ENCODE measurements around the gene MYADML2. TPM values are rescaled to one million over a fixed set of nuclear protein-coding genes. Genes with fewer than 3 reads are reported as not detected.
A peak's percentile ranks its signal among the peaks of the same experiment; 100 is the strongest.
"Not testable (repeated sequence)": the region's sequence is repeated elsewhere in the genome, so short reads cannot be mapped to it uniquely, and the experiment has no call there.

MYADML2 gene
- total RNA-seq, 1 donor, result not detected

DNA sequence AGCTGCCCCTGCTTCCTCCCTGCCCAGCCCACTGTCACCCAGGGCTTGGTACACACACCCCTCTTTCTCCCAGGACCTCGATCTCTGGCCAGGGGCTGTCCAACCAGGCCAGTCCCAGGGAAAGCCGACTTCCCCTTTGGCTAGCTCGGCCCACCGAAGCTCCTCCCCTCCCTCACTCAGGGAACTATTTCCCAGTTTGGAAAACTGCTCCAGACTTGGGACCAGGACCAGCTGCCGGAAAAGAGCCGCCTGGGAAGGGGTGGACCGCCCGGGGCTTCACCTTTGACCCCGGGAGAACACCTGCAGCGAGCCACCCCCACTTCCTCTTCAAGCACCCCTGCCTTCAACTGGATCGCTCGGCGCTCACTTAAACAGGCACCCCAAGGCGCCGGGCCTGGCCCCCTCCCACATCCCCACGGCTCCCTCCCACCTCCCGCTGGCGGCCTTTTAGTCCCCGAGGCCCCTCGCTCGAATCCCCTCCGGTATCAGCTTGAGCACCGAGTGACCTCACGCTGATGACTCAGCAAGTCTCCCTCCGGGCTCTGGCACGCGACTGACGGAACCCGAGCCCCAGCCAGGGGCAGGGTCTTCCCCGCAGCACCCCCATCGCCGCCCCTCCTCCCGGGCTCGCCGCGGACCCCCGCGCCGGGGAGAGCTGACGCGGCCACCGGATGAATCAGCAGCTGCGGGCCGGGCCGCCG, 20.4 kb downstream of the MYADML2 start:
- peak; percentile 31 to 93 (median 88) for DNase-seq (ENCODE audit: low read depth in 2 of 3, low spot score in 2 of 3)

DNA sequence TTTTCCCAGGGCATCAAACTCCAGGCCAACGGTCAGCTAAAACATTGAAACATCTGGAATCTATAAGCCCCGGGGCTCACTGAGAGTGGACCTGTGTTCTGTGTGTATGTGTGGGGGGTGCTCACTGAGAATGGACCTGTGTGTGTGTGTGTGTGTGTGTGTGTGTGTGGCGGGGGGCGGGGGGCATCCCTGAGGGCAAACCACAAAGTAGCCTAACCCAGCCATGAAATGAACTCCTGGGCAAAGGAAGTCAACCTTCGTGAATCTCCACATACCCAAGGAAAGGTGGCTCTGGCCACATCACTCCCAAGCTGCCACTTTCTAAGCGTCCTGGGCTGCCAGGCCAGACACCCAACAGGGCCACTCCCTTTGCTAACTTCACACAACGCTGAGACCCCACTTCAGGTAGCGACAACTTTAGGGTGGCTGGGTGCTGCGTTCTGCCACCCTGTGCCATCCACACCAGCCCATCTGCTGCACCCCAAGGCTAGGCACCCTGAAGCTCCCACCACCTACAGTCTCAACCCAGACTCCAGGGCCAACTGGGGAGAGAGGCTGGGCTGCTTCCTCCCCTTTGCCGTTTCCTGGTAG, 21.1 kb downstream of the MYADML2 start:
- DNase-seq (ENCODE audit: low read depth in 2 of 3, low spot score in 2 of 3), result no peak

DNA sequence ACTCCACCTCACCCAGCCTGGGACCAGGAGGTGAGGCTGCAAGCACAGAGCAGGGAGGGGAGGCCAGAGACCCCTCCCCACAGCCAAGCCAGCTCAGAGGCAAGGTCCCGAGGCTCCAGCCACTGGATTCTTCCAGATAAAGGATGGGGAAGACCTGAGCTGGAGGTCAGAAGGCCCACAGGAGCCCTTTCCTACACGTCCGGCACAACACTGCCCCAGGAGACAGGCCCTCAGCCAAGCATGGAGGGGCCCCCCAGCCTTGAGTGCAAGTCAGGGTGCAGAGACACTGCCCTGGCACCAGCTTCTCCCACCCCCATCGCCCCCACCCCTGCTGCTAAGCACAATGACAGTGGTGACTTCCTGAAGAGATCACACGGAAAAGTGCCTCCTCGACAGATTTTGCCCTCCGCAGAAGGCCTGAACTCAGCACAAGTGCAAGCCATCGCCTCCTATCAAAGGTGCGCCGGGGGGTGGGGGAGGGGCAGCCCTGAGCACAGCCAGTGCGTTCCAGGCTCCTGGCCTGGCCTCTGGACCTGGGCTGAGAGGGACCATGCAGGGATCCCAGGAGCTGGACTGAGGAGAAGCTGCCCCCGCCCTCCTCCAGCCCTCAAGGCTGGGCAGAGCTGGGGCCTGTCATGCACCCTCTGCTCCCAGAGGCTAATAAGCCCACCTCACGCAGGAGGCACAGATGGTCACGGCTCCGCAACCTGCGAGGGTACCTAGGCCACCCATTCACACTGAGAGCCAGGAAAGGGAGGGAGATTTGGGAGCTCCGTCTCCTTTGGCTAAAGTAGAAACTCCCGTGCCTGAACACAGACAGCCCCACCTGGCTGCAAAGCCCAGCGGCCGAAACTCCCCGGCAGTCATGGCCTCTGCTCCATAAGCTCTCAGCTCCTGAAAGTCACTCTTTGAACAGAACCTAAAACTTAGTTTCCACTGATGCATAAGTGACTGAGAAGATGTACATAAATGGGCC, 22.2 kb downstream of the MYADML2 start:
- DNase-seq (ENCODE audit: low read depth in 2 of 3, low spot score in 2 of 3), result no peak

DNA sequence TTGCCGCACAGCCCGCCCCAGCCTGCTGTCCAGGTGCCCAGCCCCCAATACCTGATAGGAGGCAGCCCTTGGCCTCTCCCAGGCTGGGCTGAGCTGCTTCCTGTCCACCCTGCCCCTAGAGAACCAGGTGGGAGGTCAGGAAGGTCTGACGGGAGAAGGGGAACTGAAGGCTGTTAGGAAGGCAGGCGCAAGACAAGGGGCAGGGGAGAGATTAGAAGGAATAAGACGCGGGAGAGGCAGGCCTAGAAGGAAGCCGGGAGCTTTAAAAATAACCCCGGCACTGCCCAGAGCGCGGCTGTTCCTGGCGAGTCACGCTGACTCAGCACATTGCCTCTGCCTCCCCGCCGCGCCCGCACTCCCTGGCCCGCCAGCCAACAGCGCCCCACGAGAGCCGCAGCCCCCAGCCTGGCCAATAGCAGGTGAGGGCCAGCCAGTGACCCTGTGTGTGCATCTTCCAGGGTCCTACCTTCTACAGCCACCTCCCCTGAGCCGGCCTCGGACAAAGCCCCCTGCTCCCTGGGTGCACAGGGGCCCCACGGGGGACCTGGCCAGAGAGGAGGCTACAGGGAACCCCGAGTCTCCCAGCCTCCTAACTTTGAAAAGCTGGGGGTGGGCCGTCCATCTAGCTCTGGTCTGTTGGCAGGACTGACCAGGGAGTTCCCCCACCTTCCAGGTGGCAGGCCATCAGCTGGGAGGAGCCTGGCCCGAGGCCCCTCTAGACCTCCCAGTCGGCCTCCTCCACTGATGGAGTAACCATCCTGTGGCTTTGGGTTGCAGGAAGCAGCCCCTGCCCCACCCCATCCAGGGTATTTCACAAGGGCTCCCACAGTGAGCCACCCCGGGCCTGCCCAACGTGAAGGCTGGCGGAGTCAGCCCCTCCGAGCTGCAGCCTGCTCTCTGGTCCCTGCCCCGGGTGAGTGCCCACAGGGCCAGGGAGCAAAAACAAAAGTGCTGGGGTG, 23.5 kb downstream of the MYADML2 start:
- peak in 2 of 3 donors; percentile 83 to 86 for DNase-seq (ENCODE audit: low read depth in 2 of 3, low spot score in 2 of 3)

DNA sequence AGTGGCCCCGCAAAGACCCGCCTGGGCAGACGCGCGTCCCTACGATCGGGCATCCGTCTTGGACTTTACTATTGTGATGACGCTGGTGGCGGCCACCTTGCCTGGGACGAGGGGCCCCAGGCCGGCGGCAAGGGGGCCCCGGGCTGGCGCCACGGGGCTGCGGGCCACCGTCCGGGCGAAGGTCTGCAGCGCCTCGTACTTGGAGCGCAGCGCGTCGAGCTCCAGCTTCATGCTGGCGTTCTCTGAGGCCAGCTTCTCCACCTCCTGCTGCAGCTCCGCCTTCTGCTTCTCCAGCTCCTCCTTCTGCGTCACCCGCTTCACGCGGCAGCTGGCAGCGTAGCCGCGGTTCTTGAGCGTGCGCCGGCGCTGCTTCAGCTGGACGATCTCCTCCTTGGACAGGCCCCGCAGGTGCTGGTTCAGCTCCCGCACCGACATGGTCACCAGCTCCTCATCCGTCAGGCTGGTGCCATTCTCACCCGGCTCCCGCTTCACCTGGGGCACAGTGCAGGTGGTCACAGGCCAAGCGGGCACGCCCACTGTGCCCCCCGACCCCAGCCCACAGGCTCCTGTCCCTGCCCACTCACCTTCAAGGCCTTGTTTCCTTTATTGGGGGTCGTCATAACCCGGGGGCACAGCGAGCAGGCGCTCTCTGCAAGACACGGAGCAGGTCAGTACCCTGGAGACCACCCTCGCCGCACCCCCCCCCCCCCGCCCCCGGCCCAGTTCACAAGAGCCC, 24.3 kb downstream of the MYADML2 start:
- DNase-seq (ENCODE audit: low read depth in 2 of 3, low spot score in 2 of 3), result no peak

DNA sequence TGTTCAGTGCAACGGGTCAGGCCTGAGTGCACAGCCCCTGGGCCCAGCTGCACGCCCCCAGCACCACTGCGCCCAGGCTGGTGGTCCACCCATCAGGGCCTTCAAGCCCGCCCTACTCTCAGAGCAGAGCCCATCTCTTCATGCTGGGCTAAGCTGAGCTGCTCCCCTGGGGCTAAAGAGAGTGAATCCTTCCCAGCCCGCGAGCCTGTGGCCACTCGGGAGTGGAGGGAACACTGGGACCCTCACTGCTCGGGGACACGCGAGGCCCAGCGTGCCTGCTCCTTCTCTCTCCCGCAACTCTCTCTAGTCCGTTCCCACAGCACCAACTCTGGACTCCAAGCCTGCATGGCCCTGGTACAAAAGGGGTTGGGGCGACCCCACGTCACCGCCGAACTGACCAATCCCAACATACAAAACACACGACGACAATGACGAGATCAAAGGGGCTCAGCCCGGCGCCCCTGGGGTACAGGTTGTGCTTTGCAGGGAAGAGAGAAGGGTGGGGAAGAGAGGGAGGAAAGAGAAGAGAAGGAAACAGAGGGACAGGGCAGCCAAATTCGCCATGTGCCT, 25.0 kb downstream of the MYADML2 start:
- no peak for DNase-seq (ENCODE audit: low read depth in 2 of 3, low spot score in 2 of 3)

DNA sequence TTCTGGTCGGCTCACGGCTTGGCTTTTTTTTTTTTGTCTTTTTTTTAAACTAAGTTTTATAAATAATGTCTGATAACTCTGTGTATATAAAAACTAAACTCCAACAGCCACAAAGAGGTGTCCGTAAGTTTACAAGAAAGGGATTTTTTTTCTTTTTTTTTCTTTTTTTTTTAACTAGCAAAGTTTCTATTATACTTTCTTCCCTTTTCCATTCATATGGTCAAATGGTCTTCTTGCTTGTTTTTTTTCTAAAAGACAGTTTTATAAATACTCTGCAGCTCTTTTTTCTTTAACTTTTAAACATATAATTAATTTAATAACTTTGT, 25.5 kb downstream of the MYADML2 start:
- no peak for DNase-seq (ENCODE audit: low read depth in 2 of 3, low spot score in 2 of 3)

DNA sequence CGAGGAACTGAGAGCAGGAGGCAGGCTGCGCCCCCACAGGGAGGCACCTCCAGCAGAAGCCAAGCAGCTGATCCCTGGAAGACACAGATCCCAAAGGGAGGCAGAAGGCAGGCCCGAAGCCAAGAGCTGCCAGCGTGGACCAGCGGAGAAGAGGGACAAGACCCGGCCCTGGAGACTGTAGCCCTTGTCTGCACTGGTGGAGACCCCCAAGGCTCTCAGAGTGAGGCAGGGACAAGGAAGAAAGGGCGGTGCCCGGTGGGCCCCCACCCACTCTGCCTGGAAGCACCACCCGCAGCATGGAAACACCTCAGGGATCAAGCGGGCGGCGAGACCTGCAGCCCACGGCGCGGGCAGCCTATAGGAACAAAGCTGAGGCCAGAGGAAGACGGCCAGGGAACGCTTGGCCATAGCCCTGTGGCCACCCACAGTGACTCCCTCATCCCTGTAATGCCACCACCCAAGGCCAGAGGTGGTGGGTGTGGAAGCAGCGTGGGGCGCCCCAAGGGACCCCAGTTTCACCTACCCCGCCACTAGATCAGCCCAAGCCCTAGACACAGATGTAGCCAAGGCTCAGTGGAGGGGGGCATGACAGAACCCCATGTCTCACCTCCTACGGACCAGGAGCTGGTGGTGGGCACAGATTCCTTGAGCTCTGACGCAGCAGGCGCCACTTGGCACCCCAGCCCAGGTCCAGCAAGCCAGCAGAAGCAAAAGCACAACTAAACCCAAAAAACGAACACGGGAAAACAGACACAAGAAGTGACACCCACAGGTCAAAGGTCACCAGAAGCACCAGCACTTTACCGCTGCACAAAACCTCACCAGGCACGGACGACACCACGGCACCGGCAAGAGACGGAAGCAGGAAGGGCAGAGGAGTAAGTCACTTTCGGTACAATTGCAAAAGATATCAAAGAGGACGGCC, 26.2 kb downstream of the MYADML2 start:
- DNase-seq (ENCODE audit: low read depth in 2 of 3, low spot score in 2 of 3), result no peak

DNA sequence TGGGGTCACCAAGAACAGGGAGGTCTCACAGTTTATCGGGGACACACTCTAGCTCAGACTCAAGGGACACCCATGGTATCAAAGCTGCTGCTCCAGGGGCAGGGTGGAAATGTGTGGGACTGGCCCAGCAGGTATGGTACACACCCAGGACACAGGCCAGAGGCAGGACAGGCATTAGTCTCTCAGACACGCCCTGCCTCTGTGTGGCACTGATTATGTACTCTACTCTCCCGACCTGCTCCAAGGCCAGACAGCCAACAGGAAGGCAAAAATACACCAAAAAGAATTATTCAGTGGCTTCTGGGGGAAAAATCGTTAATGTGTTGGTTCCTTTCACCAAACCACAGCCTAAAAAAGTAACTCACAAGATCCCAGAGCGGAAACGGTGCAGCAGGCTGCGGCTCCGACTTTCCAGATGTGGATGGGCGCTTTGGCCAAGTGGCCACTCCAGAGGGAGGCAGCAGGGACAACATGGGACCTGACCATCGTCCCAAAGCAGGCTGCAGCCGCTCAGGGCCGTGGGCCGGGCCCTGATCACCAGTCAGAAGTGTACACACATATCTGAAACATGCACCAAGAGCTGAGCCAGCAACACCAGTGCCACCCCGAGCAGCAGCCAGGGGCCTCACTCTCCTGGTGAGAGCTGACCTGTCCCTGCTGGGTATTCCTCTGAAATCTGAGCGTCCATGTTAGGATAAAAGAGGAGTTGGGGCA, 28.0 kb downstream of the MYADML2 start:
- DNase-seq (ENCODE audit: low read depth in 2 of 3, low spot score in 2 of 3), result no peak

DNA sequence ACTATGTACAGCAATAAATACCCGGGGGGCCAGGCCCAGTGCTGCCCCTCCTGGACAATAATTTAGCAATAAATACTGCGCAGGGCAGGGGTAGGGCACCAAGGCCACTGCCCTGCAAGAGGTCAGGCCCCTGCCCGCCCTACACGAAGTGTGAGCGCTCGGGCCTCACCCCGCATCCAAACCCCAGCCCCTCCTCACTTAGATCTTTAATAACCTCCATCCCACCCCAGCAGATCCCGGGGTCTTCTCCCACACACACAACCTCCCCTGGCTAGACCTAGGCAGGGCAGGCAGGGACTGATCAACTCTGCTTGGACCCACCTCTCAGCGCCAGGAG, 28.7 kb downstream of the MYADML2 start:
- DNase-seq (ENCODE audit: low read depth in 2 of 3, low spot score in 2 of 3), result not testable (repeated sequence)

DNA sequence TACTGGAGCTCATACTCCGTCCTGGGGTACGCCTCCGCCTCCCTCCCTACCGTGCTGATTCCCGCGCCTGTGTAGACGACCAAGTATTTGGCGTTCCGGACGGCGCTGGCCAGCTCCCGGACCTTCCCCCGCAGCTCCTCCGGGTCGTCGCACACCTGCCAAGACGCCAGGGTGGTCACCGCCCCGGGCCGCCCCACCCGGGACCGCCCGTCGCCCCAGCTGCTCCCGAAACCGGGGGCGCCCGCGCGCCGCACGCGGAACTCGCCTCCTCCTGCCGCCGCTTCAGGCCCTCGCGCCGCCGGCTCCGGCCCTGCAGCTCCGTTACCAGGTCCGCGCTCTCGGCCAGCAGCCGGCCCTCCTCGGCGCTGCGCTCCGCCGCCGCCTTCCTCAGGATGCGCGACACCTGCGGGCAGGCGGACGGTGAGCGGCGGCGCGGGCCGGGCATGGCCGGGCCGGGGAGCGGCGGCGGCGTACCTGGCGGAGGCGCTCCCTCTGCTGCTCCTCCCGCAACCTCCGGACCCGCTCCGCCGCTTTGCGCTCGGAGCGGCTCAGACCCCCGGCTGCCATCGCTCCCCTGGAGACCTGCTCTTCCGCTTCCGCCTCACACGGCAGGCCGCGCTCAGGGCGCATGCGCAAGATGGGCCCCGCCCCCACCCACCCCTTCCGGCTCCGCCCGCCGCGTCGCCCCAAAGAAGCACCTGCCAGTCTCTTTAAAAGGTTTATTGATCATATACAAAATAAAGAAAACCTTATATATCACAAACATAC, 29.3 kb downstream of the MYADML2 start, which contains the start of gene SIRT7:
SIRT7 (minus strand) TSS at position 612 of the 768 bp plus-strand sequence; CDS start at position 567, 45 bp downstream.
- DNase-seq (ENCODE audit: low read depth in 2 of 3, low spot score in 2 of 3), result peak; percentile 80 to 89 (median 87)

DNA sequence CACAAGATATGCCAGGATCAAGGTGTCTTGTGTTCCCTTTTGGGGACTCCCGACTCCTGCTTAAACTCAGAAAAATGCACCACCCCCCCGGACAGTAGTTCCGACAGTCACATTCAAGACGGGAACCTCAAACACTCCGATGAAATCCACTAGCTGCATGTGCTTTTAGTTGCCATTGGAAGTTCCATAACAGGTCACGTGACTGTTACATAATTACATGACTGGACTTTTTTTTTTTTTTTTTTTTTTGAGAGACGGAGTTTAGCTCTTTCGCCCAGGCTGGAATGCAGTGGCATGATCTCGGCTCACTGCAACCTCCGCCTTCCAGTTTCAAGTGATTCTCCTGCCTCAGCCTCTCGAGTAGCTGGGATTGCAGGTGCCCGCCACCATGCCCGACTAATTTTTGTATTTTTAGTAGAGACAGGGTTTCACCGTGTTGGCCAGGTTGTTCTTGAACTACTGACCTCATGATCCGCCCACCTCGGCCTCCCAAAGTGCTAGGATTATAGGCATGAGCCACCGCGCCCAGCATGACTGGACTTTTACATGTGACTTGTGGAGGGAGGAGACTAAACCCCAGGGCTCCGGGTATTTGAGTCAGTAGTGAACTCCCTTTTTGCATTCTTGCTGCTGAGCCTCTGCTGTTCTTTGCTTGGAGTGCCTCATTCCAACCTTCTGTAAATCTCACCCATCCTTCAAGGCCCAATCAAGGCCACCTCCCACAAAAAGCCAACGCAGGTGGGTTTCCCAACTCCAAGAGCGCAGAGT, 30.6 kb downstream of the MYADML2 start:
- DNase-seq (ENCODE audit: low read depth in 2 of 3, low spot score in 2 of 3), result no peak

DNA sequence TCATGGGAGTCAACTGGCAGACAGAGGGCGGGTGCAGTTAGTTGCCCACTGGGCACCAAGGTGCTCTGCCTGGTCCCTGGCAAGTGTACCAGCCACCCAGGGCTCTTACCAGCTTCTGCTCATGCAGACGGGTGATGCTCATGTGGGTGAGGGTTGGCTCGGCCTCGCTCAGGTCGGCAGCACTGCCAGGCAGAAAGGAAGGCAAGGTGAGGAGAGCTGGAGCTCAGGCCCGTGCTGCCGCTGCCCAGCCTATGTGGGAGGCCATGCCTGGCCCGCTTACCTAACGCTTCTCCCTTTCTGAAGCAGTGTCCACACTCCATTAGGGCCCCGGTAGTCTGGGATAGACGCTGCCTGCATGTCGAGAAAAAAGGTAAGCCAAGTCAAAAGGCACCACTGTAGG, 31.7 kb downstream of the MYADML2 start:
- no peak for DNase-seq (ENCODE audit: low read depth in 2 of 3, low spot score in 2 of 3)

DNA sequence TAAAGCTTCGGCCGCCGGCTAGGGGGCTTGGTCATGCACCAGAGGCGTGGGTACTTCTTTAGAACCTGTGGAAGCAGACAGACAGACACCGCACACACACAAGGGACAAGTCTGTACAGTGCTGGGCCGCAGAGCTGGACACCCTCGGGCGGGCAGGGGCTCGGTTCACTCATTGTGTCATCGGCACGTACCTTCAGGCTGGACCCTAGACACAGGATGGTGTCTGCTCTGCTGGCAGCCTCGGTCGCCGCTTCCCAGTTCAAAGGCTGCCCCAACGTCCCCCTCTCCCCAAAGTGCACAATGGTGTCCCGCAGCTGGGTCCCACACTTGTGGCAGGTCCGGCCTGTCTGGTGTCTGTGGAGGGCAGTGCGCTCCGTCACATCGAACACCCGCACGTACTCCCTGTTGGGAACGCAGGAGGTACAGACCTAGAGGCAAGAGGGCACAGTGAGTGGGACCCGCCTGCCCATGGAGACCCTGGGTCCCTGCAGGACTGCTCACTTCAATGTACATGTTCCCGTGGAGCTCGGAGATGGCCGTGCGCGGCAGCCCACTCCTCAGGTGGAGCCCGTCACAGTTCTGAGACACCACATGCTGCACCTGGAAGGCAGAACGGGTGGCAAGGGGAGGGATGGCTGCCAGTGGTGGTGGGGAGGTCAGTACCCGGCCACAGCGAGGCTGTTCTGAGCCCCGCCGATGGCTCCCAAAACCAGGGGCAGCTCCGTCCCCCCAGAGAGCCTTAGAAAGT, 32.8 kb downstream of the MYADML2 start:
- no peak for DNase-seq (ENCODE audit: low read depth in 2 of 3, low spot score in 2 of 3)

DNA sequence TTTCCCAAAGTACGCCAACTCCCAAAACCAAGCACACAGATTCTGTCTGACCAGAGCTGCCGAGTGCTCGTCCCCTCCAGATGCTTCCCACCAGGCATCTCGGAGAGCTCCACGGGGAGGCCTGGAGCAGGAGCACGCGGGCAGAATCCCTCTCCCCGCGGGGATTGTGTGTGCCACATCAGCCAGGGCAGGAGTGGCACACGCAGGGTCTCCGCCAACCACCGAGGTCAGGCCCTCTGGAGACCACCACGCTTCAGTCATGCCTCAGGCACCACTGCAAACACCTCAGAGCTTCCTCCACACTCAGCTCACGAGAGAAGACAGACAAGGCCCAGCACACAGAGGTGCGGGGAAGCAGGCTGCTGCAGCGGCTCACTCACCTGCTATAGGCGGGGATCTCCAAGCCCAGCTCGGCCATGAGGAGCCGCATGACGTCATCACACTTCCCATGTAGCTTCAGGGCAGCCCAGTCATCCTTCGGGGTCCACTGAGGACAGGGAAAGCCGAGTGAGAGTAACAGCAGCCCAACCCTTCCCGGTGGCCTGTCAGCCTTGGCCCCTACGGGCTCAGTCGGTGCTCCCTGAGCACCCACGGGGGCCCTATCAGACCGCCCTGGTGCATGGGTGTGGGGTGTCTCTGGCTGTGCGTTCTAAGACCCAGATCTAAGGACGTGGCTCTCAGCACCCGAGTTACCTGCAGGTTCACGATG, 33.5 kb downstream of the MYADML2 start:
- no peak for DNase-seq (ENCODE audit: low read depth in 2 of 3, low spot score in 2 of 3)

Data from hematopoietic multipotent progenitor cell (in vitro differentiated cells).